HG02798 (cell line): ENCODE measurements around the gene IRF2BPL.
"Not testable (repeated sequence)": the region's sequence is repeated elsewhere in the genome, so short reads cannot be mapped to it uniquely, and the experiment has no call there.

Source experiments
- ATAC-seq: cut with Tn5 transposase; IDR thresholded peaks from one replicate; pipeline ENCODE4 v1.9.1; 2021; ENCODE audit warnings: mild to moderate bottlenecking; ENCODE audit not compliant: unreplicated experiment, poor library complexity

Gene IRF2BPL

GRCh38 chr14:77036484-77037214 is 8.1 kb upstream of the IRF2BPL start:
- ATAC-seq, result peak; percentile 25

GRCh38 chr14:77035267-77035666 is 6.8 kb upstream of the IRF2BPL start:
- ATAC-seq, result no peak

- peak; percentile 78 for ATAC-seq
Observed at GRCh38 chr14:77033622-77034589, 5.4 kb upstream of the IRF2BPL start.

- no peak for ATAC-seq
Observed at GRCh38 chr14:77032844-77033621, 4.5 kb upstream of the IRF2BPL start.

- ATAC-seq, result no peak
Observed at GRCh38 chr14:77032491-77032843, 4.0 kb upstream of the IRF2BPL start.

GRCh38 chr14:77031759-77032490 is 3.4 kb upstream of the IRF2BPL start:
- ATAC-seq, result no peak

- ATAC-seq, result peak; percentile 29
Observed at GRCh38 chr14:77027538-77028383, 747 bp downstream of the IRF2BPL start.

GRCh38 chr14:77026930-77027537 is 1.5 kb downstream of the IRF2BPL start:
- peak; percentile 14 for ATAC-seq

- no peak for ATAC-seq
Observed at GRCh38 chr14:77026166-77026929, 2.2 kb downstream of the IRF2BPL start.

- no peak for ATAC-seq
Observed at GRCh38 chr14:77025744-77026165, 2.8 kb downstream of the IRF2BPL start.

- no peak for ATAC-seq
Observed at GRCh38 chr14:77024171-77024691, 4.3 kb downstream of the IRF2BPL start.

GRCh38 chr14:77023001-77023996 is 5.2 kb downstream of the IRF2BPL start:
- ATAC-seq, result no peak

- ATAC-seq, result peak; percentile 38
Observed at GRCh38 chr14:77022236-77022852, 6.2 kb downstream of the IRF2BPL start.

- not testable (repeated sequence) for ATAC-seq
Observed at GRCh38 chr14:77021424-77021823, 7.1 kb downstream of the IRF2BPL start.

- no peak for ATAC-seq
Observed at GRCh38 chr14:77018785-77019184, 9.7 kb downstream of the IRF2BPL start.

- no peak for ATAC-seq
Observed at GRCh38 chr14:77017666-77018065, 10.8 kb downstream of the IRF2BPL start.
